Activated naive CD4-positive, alpha-beta T cell treated with anti-CD3 and anti-CD28 coated beads for 36 hours (primary cell): ENCODE measurements around the gene TUBG1. TPM values are rescaled to one million over a fixed set of nuclear protein-coding genes. Genes with fewer than 3 reads are reported as not detected.
"Not testable (repeated sequence)": the region's sequence is repeated elsewhere in the genome, so short reads cannot be mapped to it uniquely, and the experiment has no call there.

Experiments used
- CTCF ChIA-PET: fragments of 350-600 bp; sonication (Branson Sonifier 250); formaldehyde crosslinking; loops from one replicate; lab custom pipeline; 2021; ENCODE audit warnings: antibody characterized with exemption; lab: Charles Lee
- DNase-seq: peaks from one replicate; pipeline ENCODE4 v3.0.0-alpha.2; 2020
- H3K27ac Mint-ChIP-seq: one replicate; pipeline ENCODE4 v1.8.0; 2021; ENCODE audit warnings: mild to moderate bottlenecking, mixed read lengths
- H3K27me3 Mint-ChIP-seq: one replicate; pipeline ENCODE4 v1.8.0; 2021; ENCODE audit warnings: low read depth, mixed read lengths
- H3K36me3 Mint-ChIP-seq: one replicate; pipeline ENCODE4 v1.8.0; 2021; ENCODE audit warnings: low read depth, mixed read lengths
- H3K4me1 Mint-ChIP-seq: one replicate; pipeline ENCODE4 v1.8.0; 2021; ENCODE audit warnings: low read depth, mixed read lengths
- H3K4me3 Mint-ChIP-seq: one replicate; pipeline ENCODE4 v1.8.0; 2021; ENCODE audit warnings: mild to moderate bottlenecking, moderate library complexity, mixed read lengths
- H3K9me3 Mint-ChIP-seq: one replicate; pipeline ENCODE4 v1.8.0; 2021; ENCODE audit warnings: mixed read lengths
- intact Hi-C: fragments of 100-400 bp; cut with micrococcal nuclease; formaldehyde crosslinking; loops from one replicate; pipeline ENCODE4 v1.15.1; 2023
- total RNA-seq, 2 experiments: library from RNA; stranded (reverse); gene quantifications; one replicate each; pipeline ENCODE4 v1.2.3, GENCODE V29; 2021

The TUBG1 gene
- total RNA-seq, 2 experiments from 2014 or later, result 91.3 to 92.0 TPM

DNA sequence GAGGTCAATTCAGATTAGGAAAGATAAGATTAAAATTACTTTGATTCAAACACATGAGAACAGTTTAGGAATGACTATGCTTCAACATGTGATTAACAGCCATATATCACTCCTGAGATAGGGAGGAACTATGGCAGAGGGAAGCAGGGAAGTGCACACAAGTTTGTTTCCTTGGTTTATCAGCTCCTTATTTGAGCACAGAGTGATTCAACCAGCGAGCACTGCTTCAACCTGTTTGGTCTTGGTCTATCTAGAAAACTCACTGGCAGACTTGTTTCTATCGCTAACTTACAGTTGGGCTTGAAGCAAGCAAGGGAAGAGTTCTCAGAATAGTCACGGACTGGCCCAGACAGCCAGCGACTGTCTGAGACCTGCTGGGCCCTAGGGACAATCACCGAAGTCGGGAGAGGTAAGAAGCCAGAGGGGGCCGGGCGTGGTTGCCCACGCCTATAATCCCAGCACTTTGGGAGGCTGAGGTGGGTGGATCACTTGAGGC, 23.5 kb downstream of the TUBG1 start:
- H3K9me3 Mint-ChIP-seq, result no peaks in the 10 kb centered on the region
- H3K4me3 Mint-ChIP-seq, result no peak overlapping the region
- H3K4me1 Mint-ChIP-seq, result no peaks in the 10 kb centered on the region
- no peak overlapping the region for H3K27ac Mint-ChIP-seq
- H3K27me3 Mint-ChIP-seq, result no peaks in the 10 kb centered on the region
- CTCF ChIA-PET, result no interaction called here
- DNase-seq, result no peak
- no peaks in the 10 kb centered on the region for H3K36me3 Mint-ChIP-seq
- intact Hi-C loops, result no loop called here

DNA sequence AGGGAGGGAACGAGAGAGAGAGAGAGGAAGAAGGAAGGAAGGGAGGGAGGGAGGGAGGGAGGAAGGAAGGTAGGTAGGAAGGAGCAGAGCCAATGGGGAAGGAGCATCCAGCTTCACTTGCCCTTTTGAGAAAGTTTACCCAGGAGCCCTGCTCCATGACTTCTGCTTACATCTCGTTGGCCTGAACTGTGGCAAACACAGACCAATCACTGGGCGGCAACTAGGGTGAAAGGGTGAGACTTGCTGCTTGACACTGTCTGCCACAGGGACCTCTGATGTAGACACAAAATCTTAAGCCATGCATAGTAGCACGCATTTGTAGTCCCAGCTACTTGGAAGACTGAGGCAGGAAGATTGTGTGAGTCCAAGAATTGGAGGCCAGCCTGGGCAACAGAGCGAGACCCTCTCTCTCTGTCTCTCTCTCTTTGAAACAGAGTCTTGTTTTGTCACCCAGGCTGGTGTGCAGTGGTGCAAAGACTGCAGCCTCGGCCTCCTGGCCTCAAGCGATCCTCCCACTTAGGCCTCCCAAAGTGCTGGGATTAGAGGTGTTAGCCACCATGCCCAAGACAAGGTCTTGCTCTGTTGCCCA, 30.1 kb downstream of the TUBG1 start:
- H3K27me3 Mint-ChIP-seq, result peaks cover 4% of the 10 kb centered on the region
- intact Hi-C loops, result no loop called here

DNA sequence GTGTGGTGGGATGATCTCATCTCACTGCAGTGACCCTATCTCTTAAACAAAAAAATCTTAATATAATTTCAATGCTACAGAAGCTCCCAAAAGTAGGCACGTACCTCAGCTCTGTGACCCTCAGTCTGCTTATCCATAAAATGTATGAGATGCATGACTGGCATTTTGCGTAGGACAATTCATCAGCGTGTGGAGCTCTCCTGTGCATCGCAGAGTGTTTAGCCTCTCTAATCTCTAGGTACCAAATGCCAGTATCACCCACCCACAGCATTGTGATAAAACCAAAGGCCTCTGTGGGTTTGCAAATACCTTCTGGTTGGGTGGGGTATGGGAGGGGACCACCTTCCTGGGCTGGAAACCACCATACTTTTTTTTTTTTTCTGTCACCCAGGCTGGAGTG, 30.6 kb downstream of the TUBG1 start:
- H3K4me3 Mint-ChIP-seq, result no peak overlapping the region
- CTCF ChIA-PET, result no interaction called here
- H3K27ac Mint-ChIP-seq, result no peak overlapping the region
- H3K36me3 Mint-ChIP-seq, result no peaks in the 10 kb centered on the region
- H3K27me3 Mint-ChIP-seq, result peaks cover 4% of the 10 kb centered on the region
- intact Hi-C loops, result no loop called here
- no peaks in the 10 kb centered on the region for H3K4me1 Mint-ChIP-seq
- no peak for DNase-seq
- no peaks in the 10 kb centered on the region for H3K9me3 Mint-ChIP-seq

More for the DNA sequence above, 30.1 kb downstream of the TUBG1 start:
- no peaks in the 10 kb centered on the region for H3K36me3 Mint-ChIP-seq
- no peak overlapping the region for H3K27ac Mint-ChIP-seq
- CTCF ChIA-PET, result no interaction called here
- H3K9me3 Mint-ChIP-seq, result no peaks in the 10 kb centered on the region
- H3K4me3 Mint-ChIP-seq, result no peak overlapping the region
- no peaks in the 10 kb centered on the region for H3K4me1 Mint-ChIP-seq
- no peak for DNase-seq

DNA sequence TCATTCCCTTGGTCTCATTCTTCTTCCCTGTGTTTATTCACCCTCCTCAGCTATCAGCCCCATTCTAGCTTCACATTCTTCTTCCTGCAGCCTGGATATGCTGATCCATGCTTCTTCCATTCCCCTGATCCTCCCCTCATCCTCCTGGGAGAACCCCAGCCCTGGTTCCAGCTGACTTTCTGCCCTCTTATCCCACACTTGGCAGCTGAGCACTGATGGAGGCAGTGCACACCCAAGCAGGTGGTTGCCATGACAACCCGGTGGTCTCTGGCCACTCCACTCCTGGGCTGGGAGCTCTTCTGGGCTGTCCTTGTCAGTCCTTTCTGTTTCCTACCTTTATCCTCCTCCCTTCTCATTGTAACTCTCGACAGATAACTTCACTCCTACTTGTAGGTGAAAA, 32.9 kb downstream of the TUBG1 start:
- Mint-ChIP-seq H3K27ac (no peak overlapping the region), H3K36me3 (no peaks in the 10 kb centered on the region), H3K4me1 (no peaks in the 10 kb centered on the region), H3K27me3 (peaks cover 4% of the 10 kb centered on the region), H3K4me3 (no peak overlapping the region), H3K9me3 (no peaks in the 10 kb centered on the region)
- CTCF ChIA-PET, result no interaction called here
- DNase-seq, result no peak
- intact Hi-C loops, result no loop called here

DNA sequence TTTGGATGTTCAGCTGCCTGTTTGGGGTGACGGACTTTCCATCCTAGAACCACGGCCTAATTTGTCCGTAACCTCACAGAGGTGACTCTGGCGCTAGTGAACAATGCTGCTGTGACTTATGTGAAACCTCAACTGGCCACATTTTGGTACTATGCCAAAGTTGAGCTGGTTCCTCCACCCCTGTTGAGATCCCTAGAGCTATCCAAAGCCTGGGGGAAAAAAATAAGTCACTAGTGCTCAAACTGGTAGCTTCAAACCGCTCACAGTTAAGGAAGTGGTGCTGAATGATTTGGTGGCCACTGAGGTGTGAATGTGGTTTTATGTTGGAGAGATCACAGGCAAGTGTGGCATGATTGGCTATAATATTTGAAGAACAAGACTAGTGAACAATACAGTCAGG, 38.3 kb downstream of the TUBG1 start:
- no peaks in the 10 kb centered on the region for H3K4me1 Mint-ChIP-seq
- no peaks in the 10 kb centered on the region for H3K9me3 Mint-ChIP-seq
- no peak overlapping the region for H3K4me3 Mint-ChIP-seq
- CTCF ChIA-PET, result interaction anchor here (1.3 kb wide), 1 partner anchor 27 kb away, joined by 3 read pairs; no protein-coding TSS in a partner anchor
- H3K27ac Mint-ChIP-seq, result no peak overlapping the region
- DNase-seq, result no peak
- no peaks in the 10 kb centered on the region for H3K36me3 Mint-ChIP-seq
- peaks cover 3% of the 10 kb centered on the region for H3K27me3 Mint-ChIP-seq
- intact Hi-C loops, result no loop called here

DNA sequence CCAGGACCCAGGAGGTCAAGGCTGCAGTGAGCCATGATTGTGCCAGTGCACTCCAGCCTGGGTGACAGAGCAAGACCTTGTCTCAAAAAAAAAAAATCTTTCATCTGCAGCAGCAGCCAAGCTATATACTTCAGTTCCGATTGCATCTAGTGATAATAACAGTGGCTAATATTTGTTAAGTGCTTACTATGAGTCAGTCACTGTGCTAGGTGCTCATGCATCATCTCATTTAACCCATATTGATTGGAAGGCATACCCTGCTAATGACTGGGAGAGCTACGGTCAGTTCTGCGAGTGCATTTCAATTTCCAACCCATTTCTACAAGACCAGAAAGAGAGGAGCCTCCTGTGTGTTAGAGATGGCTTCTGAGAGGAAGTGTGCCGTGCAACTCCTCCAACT, 41.9 kb downstream of the TUBG1 start:
- Mint-ChIP-seq H3K27me3 (peaks cover 10% of the 10 kb centered on the region), H3K4me3 (no peak overlapping the region), H3K9me3 (no peaks in the 10 kb centered on the region), H3K36me3 (no peaks in the 10 kb centered on the region), H3K4me1 (peaks cover 13% of the 10 kb centered on the region), H3K27ac (no peak overlapping the region)
- intact Hi-C loops, result no loop called here
- CTCF ChIA-PET, result interaction anchor here (0.6 kb wide), 2 partner anchors 11 to 74 kb away, joined by 3 read pairs; no protein-coding TSS in a partner anchor
- no peak for DNase-seq

DNA sequence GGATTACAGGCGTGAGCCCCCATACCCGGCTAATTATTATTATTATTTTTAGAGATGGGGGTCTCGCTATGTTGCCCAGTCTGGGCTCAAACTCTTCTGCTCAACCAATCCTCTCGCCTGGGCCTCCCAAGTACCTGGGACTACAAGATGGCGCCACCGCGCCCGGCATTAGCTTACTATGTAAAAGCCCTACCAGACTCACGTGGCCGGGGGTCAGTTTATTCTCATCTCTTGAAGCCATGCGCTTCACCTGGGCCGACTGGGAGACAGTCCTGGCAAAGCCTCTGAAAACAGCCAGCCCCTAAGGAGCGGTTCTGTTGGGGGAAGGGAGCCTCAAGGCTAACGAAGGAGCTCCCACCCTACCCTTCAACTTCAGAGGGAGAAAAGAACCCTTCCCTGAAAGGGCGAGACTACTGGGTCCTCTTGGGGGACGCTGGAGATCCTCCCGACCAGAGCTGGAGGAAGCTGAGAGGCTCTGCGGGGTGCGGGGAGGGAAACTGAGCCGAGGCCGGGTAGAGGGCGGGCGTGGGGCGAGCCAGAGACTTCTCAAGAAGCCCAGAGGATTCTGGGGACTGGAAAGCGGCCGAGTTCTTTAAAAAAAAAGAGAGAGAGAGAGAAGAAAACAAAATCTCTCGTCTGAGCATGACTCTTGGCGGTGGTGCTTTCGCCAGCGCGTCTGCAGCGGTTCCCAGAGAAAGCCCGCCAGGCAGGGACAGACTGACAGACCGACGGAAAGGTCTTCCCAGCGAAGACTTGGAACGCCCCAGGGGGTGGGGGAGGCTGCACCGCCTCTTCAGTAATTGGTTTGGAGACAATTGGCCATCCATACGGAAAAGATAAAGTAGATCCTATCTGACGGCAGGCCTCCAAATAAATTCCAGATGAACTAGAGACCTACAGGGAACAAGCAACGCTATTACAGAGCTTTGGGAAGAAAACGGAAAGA, 44.0 kb downstream of the TUBG1 start:
- no peak for DNase-seq
- intact Hi-C loops, result no loop called here
- H3K4me1 Mint-ChIP-seq, result peaks cover 17% of the 10 kb centered on the region
- CTCF ChIA-PET, result interaction anchor here (1.0 kb wide), 1 partner anchor 75 kb away, joined by 4 read pairs; no protein-coding TSS in a partner anchor
- H3K9me3 Mint-ChIP-seq, result peaks cover 3% of the 10 kb centered on the region
- peak overlapping the region; percentile 18 for H3K4me3 Mint-ChIP-seq
- no peak overlapping the region for H3K27ac Mint-ChIP-seq
- H3K27me3 Mint-ChIP-seq, result peaks cover 10% of the 10 kb centered on the region
- H3K36me3 Mint-ChIP-seq, result no peaks in the 10 kb centered on the region

DNA sequence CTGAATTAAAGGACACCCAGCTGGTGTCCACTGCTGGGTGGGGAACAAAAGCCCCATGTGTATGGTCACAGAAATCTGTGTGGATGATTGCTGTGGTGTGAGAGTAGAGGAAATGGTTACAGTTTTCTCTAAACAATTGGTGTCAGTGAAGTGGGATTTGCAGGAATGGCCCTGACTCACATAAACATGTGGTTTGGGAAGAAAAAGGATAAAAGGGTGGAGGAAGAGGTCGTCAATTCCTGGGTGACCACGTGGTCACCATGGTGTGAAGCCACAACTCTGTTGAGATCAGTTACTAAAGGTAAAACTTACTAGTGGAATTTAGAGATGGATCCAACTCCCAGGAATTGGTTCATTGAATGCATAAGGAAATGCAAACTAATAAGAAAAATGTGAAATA, 46.0 kb downstream of the TUBG1 start:
- intact Hi-C loops, result loop anchor here (5.0 kb wide), 2 partner anchors 48 to 78 kb away; partner anchors contain the start of genes PSMC3IP, RETREG3 and TUBG1
- DNase-seq, result no peak
- no peak overlapping the region for H3K4me3 Mint-ChIP-seq
- H3K27me3 Mint-ChIP-seq, result peaks cover 10% of the 10 kb centered on the region
- no peaks in the 10 kb centered on the region for H3K36me3 Mint-ChIP-seq
- peaks cover 3% of the 10 kb centered on the region for H3K9me3 Mint-ChIP-seq
- H3K4me1 Mint-ChIP-seq, result peaks cover 25% of the 10 kb centered on the region
- CTCF ChIA-PET, result interaction anchor here (0.7 to 1.9 kb wide), 2 partner anchors 24 to 25 kb away, joined by 5 to 6 read pairs; no protein-coding TSS in a partner anchor
- no peak overlapping the region for H3K27ac Mint-ChIP-seq

DNA sequence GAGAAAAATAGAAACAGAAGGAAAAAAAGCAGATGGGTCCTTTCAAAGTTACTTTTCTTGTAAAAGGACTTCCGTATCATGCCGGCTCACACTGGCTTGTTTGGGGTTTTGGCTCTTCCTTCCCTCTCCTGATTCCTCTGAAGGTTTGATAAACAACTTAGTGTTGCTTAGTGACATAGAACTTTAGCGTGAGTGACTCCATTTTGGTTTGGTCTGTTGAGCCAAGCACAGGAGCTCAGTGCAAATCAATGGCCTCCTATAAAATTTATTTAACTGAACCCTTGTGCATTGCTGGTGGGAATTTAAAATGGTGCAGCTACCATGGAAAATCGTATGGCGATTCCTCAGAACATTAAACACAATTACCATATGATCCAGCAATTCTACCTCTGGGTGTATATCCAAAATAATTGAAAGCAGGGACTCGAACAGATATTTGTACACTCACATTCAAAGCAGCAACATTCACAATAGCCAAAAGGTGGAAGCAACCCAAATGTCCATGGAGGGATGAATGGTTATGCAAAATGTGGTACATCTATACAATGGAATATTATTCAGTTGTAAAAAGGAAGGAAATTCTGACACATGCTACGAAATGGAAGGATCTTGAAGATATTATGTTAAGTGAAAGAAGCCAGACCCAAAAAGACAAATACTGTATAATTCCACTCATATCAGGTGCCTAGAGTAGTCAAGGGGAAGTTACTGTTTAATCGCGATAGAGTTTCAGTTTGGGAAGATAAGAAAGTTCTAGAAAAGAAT, 48.5 kb downstream of the TUBG1 start:
- Mint-ChIP-seq H3K4me1 (peaks cover 25% of the 10 kb centered on the region), H3K9me3 (peaks cover 3% of the 10 kb centered on the region), H3K27ac (peak overlapping the region; percentile 39), H3K36me3 (no peaks in the 10 kb centered on the region), H3K4me3 (peak overlapping the region; percentile 87), H3K27me3 (peaks cover 7% of the 10 kb centered on the region)
- CTCF ChIA-PET, result interaction anchor here (1.7 kb wide), 1 partner anchor 79 kb away, joined by 3 read pairs; no protein-coding TSS in a partner anchor
- no peak for DNase-seq
- intact Hi-C loops, result loop anchor here (5.0 kb wide), 2 partner anchors 51 to 81 kb away; partner anchors contain the start of genes PSMC3IP, RETREG3 and TUBG1

DNA sequence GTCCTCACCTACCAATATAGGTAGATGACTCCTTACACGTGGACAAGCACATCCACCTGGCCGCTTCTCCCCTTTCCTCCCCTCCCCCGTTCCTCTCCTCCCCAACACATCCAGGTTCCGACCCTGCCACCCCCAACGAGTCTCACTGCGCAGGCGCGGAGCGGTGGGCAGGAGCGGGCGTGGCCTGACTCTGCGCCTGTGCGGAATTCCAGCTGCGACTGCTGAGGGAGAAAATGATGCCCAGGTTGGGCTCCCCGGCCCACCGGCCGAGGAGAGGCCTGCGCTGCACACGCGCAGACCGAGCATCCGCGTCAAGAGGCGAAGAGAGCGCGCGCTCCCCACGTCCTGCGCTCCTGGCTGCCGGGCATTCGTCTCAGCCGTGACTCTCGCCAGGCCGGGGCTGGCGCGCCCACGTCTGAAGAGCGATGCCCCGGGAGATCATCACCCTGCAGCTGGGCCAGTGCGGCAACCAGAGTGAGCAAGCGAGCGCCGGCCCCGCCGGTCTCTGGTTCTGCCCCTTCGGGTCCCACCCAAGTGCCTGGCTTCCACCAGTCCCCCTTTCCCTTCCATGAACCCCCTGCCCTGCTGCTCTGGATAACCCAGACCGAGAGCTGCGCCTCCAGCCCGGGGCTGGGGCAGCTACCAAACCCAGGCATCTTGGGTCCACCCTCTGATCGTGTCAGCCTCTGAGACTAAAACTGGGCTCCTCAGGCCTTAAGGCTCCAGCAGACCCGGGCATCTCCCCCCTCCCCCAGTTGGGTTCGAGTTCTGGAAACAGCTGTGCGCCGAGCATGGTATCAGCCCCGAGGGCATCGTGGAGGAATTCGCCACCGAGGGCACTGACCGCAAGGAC, 49.8 kb downstream of the TUBG1 start, which contains the start of gene TUBG2:
Gene TUBG2 (plus strand): TSS at position 206 of the 853 bp plus-strand sequence. CDS start 220 bp downstream, at position 426.
- H3K4me3 Mint-ChIP-seq, result peak within 1 kb of the TSS; percentile 87
- H3K36me3 Mint-ChIP-seq, result no peaks in the 10 kb centered on the region
- H3K4me1 Mint-ChIP-seq, result peaks cover 21% of the 10 kb centered on the region
- CTCF ChIA-PET, result interaction anchor here (0.7 to 1.2 kb wide), 3 partner anchors 18 to 103 kb away, joined by 3 to 4 read pairs (median 4); partner anchors contain the start of gene PLEKHH3
- peak; percentile 77 for DNase-seq
- peaks cover 3% of the 10 kb centered on the region for H3K9me3 Mint-ChIP-seq
- intact Hi-C loops, result loop anchor here (5.0 kb wide), 2 partner anchors 52 to 82 kb away; partner anchors contain the start of genes PSMC3IP, RETREG3 and TUBG1
- H3K27me3 Mint-ChIP-seq, result no peaks in the 10 kb centered on the region
- H3K27ac Mint-ChIP-seq, result peak within 1 kb of the TSS; percentile 60

DNA sequence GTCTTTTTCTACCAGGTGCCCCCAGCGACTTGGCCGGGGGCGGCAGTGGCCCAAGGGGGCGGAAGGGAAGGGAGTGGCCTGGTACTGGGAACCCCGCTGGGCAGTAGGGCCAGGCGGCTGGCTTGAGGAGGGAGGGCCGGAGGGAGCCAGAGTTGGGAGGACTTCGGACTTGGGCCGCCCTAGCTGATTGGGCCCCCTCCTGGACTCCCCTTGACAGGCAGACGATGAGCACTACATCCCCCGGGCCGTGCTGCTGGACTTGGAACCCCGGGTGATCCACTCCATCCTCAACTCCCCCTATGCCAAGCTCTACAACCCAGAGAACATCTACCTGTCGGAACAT, 50.4 kb downstream of the TUBG1 start:
- not testable (repeated sequence) for H3K27ac Mint-ChIP-seq, H3K9me3 Mint-ChIP-seq, H3K27me3 Mint-ChIP-seq, H3K36me3 Mint-ChIP-seq, DNase-seq
- CTCF ChIA-PET, result interaction anchor here (0.9 to 1.2 kb wide), 2 partner anchors 17 to 20 kb away, joined by 3 to 4 read pairs; partner anchors contain the start of gene PLEKHH3
- intact Hi-C loops, result loop anchor here (5.0 kb wide), 2 partner anchors 53 to 83 kb away; partner anchors contain the start of genes PSMC3IP, RETREG3 and TUBG1
- peak overlapping the region; percentile 87 for H3K4me3 Mint-ChIP-seq
- H3K4me1 Mint-ChIP-seq, result peaks cover 21% of the 10 kb centered on the region
